GM10847 (cell line): ENCODE results near the gene ERMAP.

Experiments
- POLR2A ChIP-seq: IDR thresholded peaks from 2 replicates; pipeline ENCODE4 v1.6.1; 2011; ENCODE audit not compliant: insufficient read length; ENCODE audit errors: extremely low read depth

ERMAP gene

GRCh38 chr1:42816585-42817439 is at the start of gene ERMAP, which contains the start of gene SVBP:
ERMAP (plus strand) TSS chr1:42817122; CDS start chr1:42830449, 13,327 bp downstream.
SVBP (minus strand) TSS chr1:42817397; CDS start chr1:42816544, 853 bp downstream.
- peak; percentile 61 for TF ChIP-seq POLR2A

DNA sequence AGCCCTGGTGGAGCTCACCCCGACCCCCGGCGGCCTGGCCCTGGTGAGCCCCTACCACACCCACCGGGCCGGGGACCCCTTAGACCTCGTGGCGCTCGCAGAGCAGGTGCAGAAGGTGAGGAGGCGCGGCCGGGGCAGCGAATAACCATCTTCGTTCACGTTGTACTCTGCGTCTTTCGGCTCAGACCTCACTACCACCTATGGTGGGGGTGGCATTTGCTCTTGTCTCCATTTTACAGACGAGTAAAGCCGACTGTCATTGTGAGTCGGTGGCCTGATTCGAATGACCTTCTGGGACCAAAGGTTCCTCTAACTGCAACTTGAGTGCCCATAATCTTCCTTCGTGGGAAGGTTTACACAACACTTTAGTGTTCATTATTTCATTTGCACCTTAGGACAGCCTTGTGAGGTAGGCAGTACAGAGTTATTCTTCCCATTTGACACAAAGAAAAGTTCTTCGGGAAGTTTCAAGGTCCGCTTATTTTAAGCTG is 49.4 kb upstream of the ERMAP start:
- TF ChIP-seq POLR2A, result no peak

- no peak for TF ChIP-seq POLR2A
Measured at GRCh38 chr1:42768172-42768571, 48.8 kb upstream of the ERMAP start.

DNA sequence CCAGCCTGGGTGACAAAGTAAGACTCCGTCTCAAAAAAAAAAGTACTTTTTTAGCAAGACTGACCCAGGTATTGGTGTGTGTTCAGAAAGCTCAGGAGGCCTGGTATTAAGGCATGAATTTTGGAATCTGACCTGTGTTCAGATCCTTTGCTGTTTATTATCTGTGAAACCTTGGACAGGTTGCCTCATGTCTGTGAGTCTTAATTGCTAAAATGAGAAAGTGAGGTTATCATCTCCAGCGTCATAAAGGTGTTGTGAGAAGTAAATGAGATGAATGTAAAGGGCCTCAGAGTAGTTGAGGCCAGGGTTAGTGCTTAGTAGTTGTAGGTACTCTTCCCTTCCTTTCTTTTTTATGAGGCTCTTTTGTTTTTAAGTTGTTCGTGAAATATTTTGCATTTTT is 47.1 kb upstream of the ERMAP start:
- no peak for TF ChIP-seq POLR2A

DNA sequence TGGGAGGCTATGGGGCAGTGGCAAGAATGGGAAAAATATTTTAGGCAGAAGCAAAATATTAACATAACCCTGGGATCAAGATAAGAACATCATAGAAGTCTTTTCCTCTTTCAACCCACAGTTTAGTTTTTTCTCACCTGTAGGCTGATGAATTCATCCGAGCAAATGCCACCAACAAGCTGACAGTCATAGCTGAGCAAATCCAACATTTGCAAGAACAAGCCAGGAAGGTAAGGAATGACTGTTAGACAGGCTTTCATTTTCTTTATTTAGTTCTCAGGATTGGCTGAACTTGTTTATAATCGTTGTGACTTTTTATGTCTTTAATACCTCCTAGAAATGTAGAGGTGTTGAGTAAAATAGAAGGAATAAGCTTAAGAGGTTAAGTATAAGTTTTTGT is 43.5 kb upstream of the ERMAP start:
- TF ChIP-seq POLR2A, result no peak

DNA sequence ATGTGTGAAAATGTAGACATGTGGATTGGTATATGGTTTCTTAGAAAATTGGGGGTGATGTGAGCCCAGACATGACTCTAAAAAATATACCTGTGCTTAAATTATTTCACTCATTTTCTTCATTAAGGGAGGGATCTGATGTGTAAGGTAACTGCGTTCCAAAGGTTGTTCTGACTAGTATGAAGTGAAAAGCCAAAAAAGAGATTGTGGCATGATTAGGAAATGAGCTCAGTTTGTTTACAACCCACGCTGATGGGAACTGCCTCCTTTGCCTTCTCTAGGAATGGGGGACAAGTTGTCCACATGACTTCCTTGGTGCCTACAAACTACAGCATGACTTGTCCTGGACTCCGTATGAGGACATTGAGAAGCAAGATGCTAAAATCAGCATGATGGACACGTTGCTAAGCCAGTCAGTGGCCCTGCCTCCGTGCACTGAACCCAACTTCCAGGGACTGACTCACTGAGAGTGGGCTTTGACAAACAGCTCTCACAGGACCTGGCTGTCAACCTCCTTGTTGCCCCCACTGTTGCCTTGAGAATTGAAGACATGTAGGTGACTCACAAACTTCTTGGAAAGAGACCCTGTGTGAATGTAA is 41.9 kb upstream of the ERMAP start:
- no peak for TF ChIP-seq POLR2A

DNA sequence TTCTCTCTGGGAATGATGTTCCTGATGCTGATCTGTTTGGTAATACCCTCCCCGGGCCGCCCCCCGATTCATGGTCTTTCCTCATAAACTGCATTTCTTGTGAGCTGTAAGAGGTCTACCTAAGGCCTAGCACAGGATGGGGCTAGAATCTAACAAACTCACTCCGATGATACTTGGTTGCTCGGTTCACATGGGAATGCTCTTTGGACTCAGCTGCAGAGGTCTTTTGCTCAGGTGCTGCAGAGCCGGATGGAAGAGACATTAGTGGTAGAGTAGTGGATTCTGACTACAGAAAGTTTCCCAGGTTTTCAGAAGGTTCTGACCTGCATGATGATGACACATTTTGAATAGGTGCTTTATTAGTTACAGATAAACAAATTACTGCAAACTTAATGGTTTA is 40.4 kb upstream of the ERMAP start:
- TF ChIP-seq POLR2A, result no peak

GRCh38 chr1:42777852-42778251 is 39.1 kb upstream of the ERMAP start:
- no peak for TF ChIP-seq POLR2A

DNA sequence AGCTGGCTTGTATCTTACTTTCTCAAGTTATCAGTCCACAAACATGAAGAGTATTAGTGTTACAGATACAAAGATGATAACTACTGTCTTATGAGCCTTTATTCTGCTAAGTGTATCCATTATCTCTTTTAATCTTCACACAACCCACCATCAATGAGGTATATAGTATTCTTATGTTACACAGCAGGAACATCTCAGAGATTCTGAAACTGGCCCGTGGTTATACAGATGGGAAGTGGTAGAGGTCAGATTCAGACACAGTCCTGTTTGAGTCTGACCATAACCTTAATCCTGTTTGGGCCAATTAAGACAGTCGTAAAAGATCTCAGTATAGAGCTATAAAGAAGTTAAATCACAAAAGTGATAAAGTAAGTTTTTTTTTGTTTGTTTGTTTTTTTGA is 37.2 kb upstream of the ERMAP start:
- no peak for TF ChIP-seq POLR2A

DNA sequence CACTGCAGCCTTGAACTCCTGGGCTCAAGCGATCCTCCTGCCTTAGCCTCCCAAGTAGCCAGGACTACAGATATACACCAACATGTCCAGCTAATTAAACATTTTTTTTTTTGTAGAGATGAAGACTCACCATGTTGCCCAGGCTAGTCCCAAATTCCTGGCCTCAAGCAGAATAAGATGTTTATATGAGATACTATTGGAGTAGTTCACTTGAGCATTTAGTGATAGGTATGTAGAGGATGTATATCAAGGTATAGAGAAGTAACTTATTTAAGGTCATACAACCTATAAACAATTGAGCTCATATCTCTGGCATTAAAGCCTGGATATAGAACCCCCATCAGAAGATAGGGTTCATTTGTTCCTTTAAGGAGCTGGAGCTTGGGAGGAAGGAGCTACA is 36.7 kb upstream of the ERMAP start:
- no peak for TF ChIP-seq POLR2A

- TF ChIP-seq POLR2A, result no peak
Measured at GRCh38 chr1:42783092-42783491, 33.8 kb upstream of the ERMAP start.

DNA sequence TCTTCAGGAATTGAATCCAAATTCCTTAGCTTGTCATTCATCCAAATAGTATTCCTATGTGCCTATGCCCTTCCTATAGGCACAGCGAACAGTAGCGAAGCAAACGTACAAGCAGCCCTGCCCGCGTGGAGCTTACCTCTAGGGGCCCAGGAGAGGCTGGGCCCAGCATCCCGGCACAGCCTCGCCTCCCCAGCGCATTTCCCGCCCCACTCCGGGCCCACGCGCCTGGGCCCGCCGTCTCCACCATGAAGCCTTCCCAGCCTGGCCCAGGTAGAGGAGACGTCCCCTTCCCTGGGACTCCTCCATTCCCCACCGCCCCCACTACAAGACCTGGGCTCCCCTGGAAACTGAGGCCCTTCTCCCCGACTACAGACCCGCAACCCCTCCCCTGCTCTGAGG is 32.4 kb upstream of the ERMAP start:
- TF ChIP-seq POLR2A, result no peak

- no peak for TF ChIP-seq POLR2A
Measured at GRCh38 chr1:42784946-42785693, 31.8 kb upstream of the ERMAP start, which contains the start of gene TMEM269. TMEM269 (plus strand) TSS chr1:42784991; CDS start chr1:42789894, 4,903 bp downstream.

DNA sequence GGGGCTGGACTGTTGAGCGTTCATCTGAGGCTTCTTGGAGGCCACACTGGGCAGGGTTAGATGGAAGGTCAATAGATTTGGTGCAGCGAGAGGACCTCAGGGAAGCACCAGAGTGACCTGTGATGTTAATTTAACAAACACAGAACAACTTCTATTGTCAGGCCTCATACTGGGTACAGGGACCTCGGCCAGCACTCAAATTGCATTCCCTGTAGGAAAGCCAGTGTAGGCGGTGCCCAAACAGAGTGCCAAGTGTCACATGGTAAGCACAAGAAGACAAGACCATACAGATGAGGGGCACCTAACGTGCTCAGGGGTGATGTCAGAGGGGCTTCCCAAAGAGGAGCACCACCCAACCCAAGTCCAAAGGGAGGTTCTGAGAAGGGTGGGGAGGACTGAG is 30.8 kb upstream of the ERMAP start:
- no peak for TF ChIP-seq POLR2A

DNA sequence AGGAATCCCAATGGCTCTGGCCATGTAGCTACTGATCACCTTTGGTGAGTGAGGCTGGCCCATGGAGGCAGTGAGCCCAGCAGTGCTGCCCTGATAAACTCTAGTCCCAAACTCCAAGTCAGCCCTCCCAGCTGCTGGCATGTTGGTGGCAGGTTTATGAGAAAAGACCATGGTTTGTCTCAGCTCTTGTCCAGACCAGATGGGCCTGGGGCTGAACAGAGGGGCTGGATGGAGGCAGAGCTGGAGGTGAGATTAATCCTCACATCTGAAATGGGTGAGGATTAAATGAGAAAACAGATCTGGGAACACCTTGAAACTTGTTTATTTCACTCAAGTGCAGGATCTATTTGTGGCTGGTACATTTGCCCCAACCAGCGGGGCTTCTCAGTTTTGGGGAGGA is 28.9 kb upstream of the ERMAP start:
- no peak for TF ChIP-seq POLR2A
